MV-4-11 (cell line): ENCODE results near the gene RGMA.

Experiments used
- DNase-seq: peaks from one replicate; lab custom pipeline; 2025; lab: John Stamatoyannopoulos, UW

RGMA gene

GRCh38 chr15:93091465-93091864 lies 2.5 kb upstream of the RGMA start:
- no peak for DNase-seq

GRCh38 chr15:93089727-93090305 lies 805 bp upstream of the RGMA start:
- DNase-seq = peak; percentile 34

- DNase-seq = no peak
These were observed 621 bp downstream of the RGMA start for GRCh38 chr15:93088200-93088980.

GRCh38 chr15:93087825-93088199 lies 1.2 kb downstream of the RGMA start:
- peak; percentile 65 for DNase-seq

- no peak for DNase-seq
These were observed 2.2 kb downstream of the RGMA start for GRCh38 chr15:93086791-93087190.

- no peak for DNase-seq
These were observed 3.3 kb downstream of the RGMA start for GRCh38 chr15:93085692-93086091.

GRCh38 chr15:93082861-93083260 lies 6.2 kb downstream of the RGMA start:
- no peak for DNase-seq

GRCh38 chr15:93081399-93081798 lies 7.6 kb downstream of the RGMA start:
- no peak for DNase-seq

GRCh38 chr15:93080451-93080850 lies 8.6 kb downstream of the RGMA start:
- no peak for DNase-seq

- DNase-seq = no peak
These were observed 12.1 kb downstream of the RGMA start for GRCh38 chr15:93076875-93077274.

GRCh38 chr15:93076217-93076616 lies 12.8 kb downstream of the RGMA start:
- no peak for DNase-seq

- DNase-seq = no peak
These were observed 14.4 kb downstream of the RGMA start for GRCh38 chr15:93074599-93074998.

GRCh38 chr15:93073465-93073952 lies 15.5 kb downstream of the RGMA start:
- DNase-seq = no peak

- DNase-seq = no peak
These were observed 16.3 kb downstream of the RGMA start for GRCh38 chr15:93072411-93073394.

- no peak for DNase-seq
These were observed 17.0 kb downstream of the RGMA start for GRCh38 chr15:93072011-93072410.

- no peak for DNase-seq
These were observed 17.5 kb downstream of the RGMA start for GRCh38 chr15:93071469-93071936.

- DNase-seq = no peak
These were observed 18.3 kb downstream of the RGMA start for GRCh38 chr15:93070551-93071296.

- DNase-seq = no peak
These were observed 18.9 kb downstream of the RGMA start for GRCh38 chr15:93070132-93070531.

GRCh38 chr15:93068581-93069199 lies 20.3 kb downstream of the RGMA start:
- no peak for DNase-seq

- no peak for DNase-seq
These were observed 21.3 kb downstream of the RGMA start for GRCh38 chr15:93067649-93068085.
